HepG2 (cell line): Measurements from ENCODE around the gene RASA1.

Source experiments
- ARID3A ChIP-seq: IDR thresholded peaks from 2 replicates; pipeline ENCODE4 v1.6.1; 2012; ENCODE audit warnings: low read depth, low read length, improper control_type of control experiment
- CTCF ChIP-seq: sonication (generic); formaldehyde crosslinking; IDR thresholded peaks from 2 replicates; pipeline ENCODE4 v1.5.0; 2020; ENCODE audit warnings: mild to moderate bottlenecking, missing genetic modification reagents, moderate library complexity
- HDAC6 ChIP-seq: fragments of 200-600 bp; sonication (generic); IDR thresholded peaks from 2 replicates; pipeline ENCODE4 v1.7.0; 2017; ENCODE audit warnings: mild to moderate bottlenecking, antibody characterized with exemption, low read length, low read depth
- HMGXB4 ChIP-seq, 2 experiments: sonication (generic) in 1 of 2; formaldehyde crosslinking in 1 of 2; IDR thresholded peaks; 2 replicates each; pipeline versions ENCODE4 v1.4.0 to v1.6.1; 2018 to 2020; ENCODE audit warnings: missing genetic modification reagents in 2 of 2, borderline replicate concordance in 1 of 2, low read depth in 1 of 2, mild to moderate bottlenecking in 1 of 2, missing biosample characterization in 1 of 2
- MXI1 ChIP-seq: IDR thresholded peaks from 3 replicates; pipeline ENCODE4 v1.6.1; 2012; ENCODE audit warnings: low read depth, low read length, inconsistent platforms, borderline replicate concordance
- TEAD3 ChIP-seq: optimal IDR thresholded peaks from 2 replicates; pipeline ENCODE3; 2016; ENCODE audit warnings: borderline replicate concordance
- ZNF44 ChIP-seq: sonication (generic); formaldehyde crosslinking; IDR thresholded peaks from 2 replicates; pipeline ENCODE4 v1.5.1; 2020; ENCODE audit warnings: mild to moderate bottlenecking, missing genetic modification reagents

GRCh38 chr5:87322381-87322780, 54.7 kb downstream of the RASA1 start:
- TF ChIP-seq CTCF (CRISPR knock-in tag) (no peak), ARID3A (no peak), TEAD3 (CRISPR knock-in tag) (no peak), MXI1 (no peak), HDAC6 (no peak), HMGXB4 (CRISPR knock-in tag; IDR thresholded peaks at IDR 0.05; ENCODE audit: borderline replicate concordance in 1 of 2, low read depth in 1 of 2) (no peak), ZNF44 (CRISPR knock-in tag) (no peak)
